Measurements from ENCODE around the gene LSAMP.
"Not testable (repeated sequence)": the region's sequence is repeated elsewhere in the genome, so short reads cannot be mapped to it uniquely, and the experiment has no call there.

DNA sequence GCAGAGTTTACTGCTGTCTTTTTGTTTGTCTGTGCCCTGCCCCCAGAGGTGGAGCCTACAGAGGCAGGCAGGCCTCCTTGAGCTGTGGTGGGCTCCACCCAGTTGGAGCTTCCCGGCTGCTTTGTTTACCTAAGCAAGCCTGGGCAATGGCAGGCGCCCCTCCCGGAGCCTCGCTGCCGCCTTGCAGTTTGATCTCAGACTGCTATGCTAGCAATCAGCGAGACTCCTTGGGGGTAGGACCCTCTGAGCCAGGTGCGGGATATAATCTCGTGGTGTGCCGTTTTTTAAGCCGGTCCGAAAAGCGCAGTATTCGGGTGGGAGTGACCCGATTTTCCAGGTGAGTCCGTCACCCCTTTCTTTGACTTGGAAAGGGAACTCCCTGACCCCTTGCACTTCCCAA is 236.5 kb downstream of the LSAMP start:
- TF ChIP-seq, protein P1, sequence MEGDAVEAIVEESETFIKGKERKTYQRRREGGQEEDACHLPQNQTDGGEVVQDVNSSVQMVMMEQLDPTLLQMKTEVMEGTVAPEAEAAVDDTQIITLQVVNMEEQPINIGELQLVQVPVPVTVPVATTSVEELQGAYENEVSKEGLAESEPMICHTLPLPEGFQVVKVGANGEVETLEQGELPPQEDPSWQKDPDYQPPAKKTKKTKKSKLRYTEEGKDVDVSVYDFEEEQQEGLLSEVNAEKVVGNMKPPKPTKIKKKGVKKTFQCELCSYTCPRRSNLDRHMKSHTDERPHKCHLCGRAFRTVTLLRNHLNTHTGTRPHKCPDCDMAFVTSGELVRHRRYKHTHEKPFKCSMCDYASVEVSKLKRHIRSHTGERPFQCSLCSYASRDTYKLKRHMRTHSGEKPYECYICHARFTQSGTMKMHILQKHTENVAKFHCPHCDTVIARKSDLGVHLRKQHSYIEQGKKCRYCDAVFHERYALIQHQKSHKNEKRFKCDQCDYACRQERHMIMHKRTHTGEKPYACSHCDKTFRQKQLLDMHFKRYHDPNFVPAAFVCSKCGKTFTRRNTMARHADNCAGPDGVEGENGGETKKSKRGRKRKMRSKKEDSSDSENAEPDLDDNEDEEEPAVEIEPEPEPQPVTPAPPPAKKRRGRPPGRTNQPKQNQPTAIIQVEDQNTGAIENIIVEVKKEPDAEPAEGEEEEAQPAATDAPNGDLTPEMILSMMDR (tag by site-specific recombination; IDR thresholded peaks at IDR 0.05), result not testable (repeated sequence)
- not testable (repeated sequence) for TF ChIP-seq ZNF585B (tag by site-specific recombination; IDR thresholded peaks at IDR 0.05); ZNF24 (tag by site-specific recombination; IDR thresholded peaks at IDR 0.05); ZNF214 (tag by site-specific recombination; IDR thresholded peaks at IDR 0.05; ENCODE audit: borderline replicate concordance); HOXD13 (CRISPR knock-in tag; IDR thresholded peaks at IDR 0.05; ENCODE audit: borderline replicate concordance); PRDM1 (tag by site-specific recombination; IDR thresholded peaks at IDR 0.05); ZNF768 (tag by site-specific recombination; IDR thresholded peaks at IDR 0.05); ZNF138 (tag by site-specific recombination; IDR thresholded peaks at IDR 0.05; ENCODE audit: borderline replicate concordance); TCF7L2 (IDR thresholded peaks at IDR 0.05; ENCODE audit: borderline replicate concordance, low read depth, low read length); ZNF792 (tag by site-specific recombination; IDR thresholded peaks at IDR 0.05)
- TF ChIP-seq, protein P2, sequence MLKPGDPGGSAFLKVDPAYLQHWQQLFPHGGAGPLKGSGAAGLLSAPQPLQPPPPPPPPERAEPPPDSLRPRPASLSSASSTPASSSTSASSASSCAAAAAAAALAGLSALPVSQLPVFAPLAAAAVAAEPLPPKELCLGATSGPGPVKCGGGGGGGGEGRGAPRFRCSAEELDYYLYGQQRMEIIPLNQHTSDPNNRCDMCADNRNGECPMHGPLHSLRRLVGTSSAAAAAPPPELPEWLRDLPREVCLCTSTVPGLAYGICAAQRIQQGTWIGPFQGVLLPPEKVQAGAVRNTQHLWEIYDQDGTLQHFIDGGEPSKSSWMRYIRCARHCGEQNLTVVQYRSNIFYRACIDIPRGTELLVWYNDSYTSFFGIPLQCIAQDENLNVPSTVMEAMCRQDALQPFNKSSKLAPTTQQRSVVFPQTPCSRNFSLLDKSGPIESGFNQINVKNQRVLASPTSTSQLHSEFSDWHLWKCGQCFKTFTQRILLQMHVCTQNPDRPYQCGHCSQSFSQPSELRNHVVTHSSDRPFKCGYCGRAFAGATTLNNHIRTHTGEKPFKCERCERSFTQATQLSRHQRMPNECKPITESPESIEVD (tag by site-specific recombination; IDR thresholded peaks at IDR 0.05), result not testable (repeated sequence)
- TF ChIP-seq, protein P3, sequence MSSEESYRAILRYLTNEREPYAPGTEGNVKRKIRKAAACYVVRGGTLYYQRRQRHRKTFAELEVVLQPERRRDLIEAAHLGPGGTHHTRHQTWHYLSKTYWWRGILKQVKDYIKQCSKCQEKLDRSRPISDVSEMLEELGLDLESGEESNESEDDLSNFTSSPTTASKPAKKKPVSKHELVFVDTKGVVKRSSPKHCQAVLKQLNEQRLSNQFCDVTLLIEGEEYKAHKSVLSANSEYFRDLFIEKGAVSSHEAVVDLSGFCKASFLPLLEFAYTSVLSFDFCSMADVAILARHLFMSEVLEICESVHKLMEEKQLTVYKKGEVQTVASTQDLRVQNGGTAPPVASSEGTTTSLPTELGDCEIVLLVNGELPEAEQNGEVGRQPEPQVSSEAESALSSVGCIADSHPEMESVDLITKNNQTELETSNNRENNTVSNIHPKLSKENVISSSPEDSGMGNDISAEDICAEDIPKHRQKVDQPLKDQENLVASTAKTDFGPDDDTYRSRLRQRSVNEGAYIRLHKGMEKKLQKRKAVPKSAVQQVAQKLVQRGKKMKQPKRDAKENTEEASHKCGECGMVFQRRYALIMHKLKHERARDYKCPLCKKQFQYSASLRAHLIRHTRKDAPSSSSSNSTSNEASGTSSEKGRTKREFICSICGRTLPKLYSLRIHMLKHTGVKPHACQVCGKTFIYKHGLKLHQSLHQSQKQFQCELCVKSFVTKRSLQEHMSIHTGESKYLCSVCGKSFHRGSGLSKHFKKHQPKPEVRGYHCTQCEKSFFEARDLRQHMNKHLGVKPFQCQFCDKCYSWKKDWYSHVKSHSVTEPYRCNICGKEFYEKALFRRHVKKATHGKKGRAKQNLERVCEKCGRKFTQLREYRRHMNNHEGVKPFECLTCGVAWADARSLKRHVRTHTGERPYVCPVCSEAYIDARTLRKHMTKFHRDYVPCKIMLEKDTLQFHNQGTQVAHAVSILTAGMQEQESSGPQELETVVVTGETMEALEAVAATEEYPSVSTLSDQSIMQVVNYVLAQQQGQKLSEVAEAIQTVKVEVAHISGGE (tag by site-specific recombination; conservative IDR thresholded peaks at IDR 0.05; ENCODE audit: low read depth), result not testable (repeated sequence)
